ENCODE measurements around the gene ACTN1.

The ACTN1 gene

GRCh38 chr14:68940614-68941185 is 38.4 kb downstream of the ACTN1 start:
- no peak for TF ChIP-seq CTCF (IDR thresholded peaks at IDR 0.05; ENCODE audit: insufficient read depth, missing control alignments)
- no peak for FAIRE-seq

GRCh38 chr14:68939893-68940613 is 39.0 kb downstream of the ACTN1 start:
- TF ChIP-seq CTCF (IDR thresholded peaks at IDR 0.05; ENCODE audit: insufficient read depth, missing control alignments), result no peak
- FAIRE-seq, result no peak
- no peak for DNase-seq (ENCODE audit: insufficient read length, low spot score)

More at GRCh38 chr14:68940614-68941185, 38.4 kb downstream of the ACTN1 start:
- DNase-seq (ENCODE audit: insufficient read length, low spot score), result no peak

GRCh38 chr14:68939181-68939892 is 39.8 kb downstream of the ACTN1 start:
- no peak for DNase-seq (ENCODE audit: insufficient read length, low spot score)
- FAIRE-seq, result no peak
- no peak for TF ChIP-seq CTCF (IDR thresholded peaks at IDR 0.05; ENCODE audit: insufficient read depth, missing control alignments)

- FAIRE-seq (no peak), DNase-seq (ENCODE audit: insufficient read length, low spot score) (no peak)
- TF ChIP-seq CTCF (IDR thresholded peaks at IDR 0.05; ENCODE audit: insufficient read depth, missing control alignments), result no peak
Observed at GRCh38 chr14:68938271-68939150, 40.6 kb downstream of the ACTN1 start.

GRCh38 chr14:68937471-68938270 is 41.4 kb downstream of the ACTN1 start:
- DNase-seq (ENCODE audit: insufficient read length, low spot score) (no peak), FAIRE-seq (no peak)
- TF ChIP-seq CTCF (IDR thresholded peaks at IDR 0.05; ENCODE audit: insufficient read depth, missing control alignments), result no peak

- no peak for TF ChIP-seq CTCF (IDR thresholded peaks at IDR 0.05; ENCODE audit: insufficient read depth, missing control alignments)
- FAIRE-seq (no peak), DNase-seq (ENCODE audit: insufficient read length, low spot score) (no peak)
Observed at GRCh38 chr14:68936980-68937379, 42.1 kb downstream of the ACTN1 start.

Measured in D721Med (cell line).